SK-N-SH (cell line): ENCODE data around the gene TFDP2. TPM values are rescaled to one million over a fixed set of nuclear protein-coding genes. Genes with fewer than 3 reads are reported as not detected.

Experiments
- CTCF ChIA-PET: fragments of 300-600, 350-600 bp; formaldehyde crosslinking; extraction: SDS; loops from one replicate; lab custom pipeline; 2021; lab: Yijun Ruan, JAX
- POLR2A ChIA-PET: fragments of 350-600 bp; sonication (Branson Sonifier 250); formaldehyde crosslinking; extraction: SDS; loops from one replicate; lab custom pipeline; 2020; ENCODE audit warnings: antibody characterized with exemption, inconsistent platforms; lab: Yijun Ruan, JAX
- DNase-seq: peaks from one replicate; pipeline ENCODE4 v3.0.0; 2012
- H2AFZ ChIP-seq: fragments of 200-600 bp; sonication (generic); 2 replicates; pipeline ENCODE4 v1.8.1; 2016; ENCODE audit warnings: antibody characterized with exemption, mild to moderate bottlenecking, low read depth
- H3F3A ChIP-seq: fragments of 200-600 bp; sonication (generic); replicated peaks from 2 replicates; pipeline ENCODE3; 2016; ENCODE audit warnings: antibody characterized with exemption, mild to moderate bottlenecking; ENCODE audit not compliant: insufficient read depth
- H3K27ac ChIP-seq, 2 experiments: fragments of 200-500 bp in 1 of 2; fragments of 200-600 bp in 1 of 2; sonication (Bioruptor generic) in 1 of 2; sonication (generic), shearing (Covaris generic) in 1 of 2; 2 replicates each; pipeline versions ENCODE4 v1.5.1 to v1.6.1; 2014 to 2016; ENCODE audit warnings: low read depth in 2 of 2, inconsistent platforms in 1 of 2, low read length in 1 of 2, mild to moderate bottlenecking in 1 of 2, mixed read lengths in 1 of 2
- H3K27me3 ChIP-seq: fragments of 200-600 bp; sonication (generic), shearing (Covaris generic); 2 replicates; pipeline ENCODE4 v1.6.1; 2016; ENCODE audit warnings: mixed run types; ENCODE audit not compliant: insufficient read depth
- H3K36me3 ChIP-seq, 2 experiments: fragments of 200-500 bp in 1 of 2; fragments of 200-600 bp in 1 of 2; sonication (Bioruptor generic) in 1 of 2; sonication (generic) in 1 of 2; replicated peaks in 1 of 2; 2 replicates each; pipeline versions ENCODE3 to v1.5.1; 2014 to 2016; ENCODE audit warnings: low read length in 1 of 2, mild to moderate bottlenecking in 1 of 2; ENCODE audit not compliant: insufficient read depth in 2 of 2, control insufficient read depth in 1 of 2
- H3K4me1 ChIP-seq, 2 experiments: fragments of 200-500 bp in 1 of 2; fragments of 200-600 bp in 1 of 2; sonication (Bioruptor generic) in 1 of 2; sonication (generic), shearing (Covaris generic) in 1 of 2; 2 replicates each; pipeline versions ENCODE4 v1.5.1 to v1.6.1; 2014 to 2016; ENCODE audit warnings: low read depth in 1 of 2, low read length in 1 of 2, mixed run types in 1 of 2; ENCODE audit not compliant: insufficient read depth in 2 of 2, control insufficient read depth in 1 of 2
- H3K4me2 ChIP-seq: fragments of 200-600 bp; sonication (generic), shearing (Covaris generic); 2 replicates; pipeline ENCODE4 v1.6.1; 2017; ENCODE audit warnings: mixed run types
- H3K4me3 ChIP-seq, 2 experiments: fragments of 200-500 bp in 1 of 2; fragments of 200-600 bp in 1 of 2; sonication (Bioruptor generic) in 1 of 2; sonication (generic), shearing (Covaris generic) in 1 of 2; 2 replicates each; pipeline versions ENCODE4 v1.5.1 to v1.8.1; 2014 to 2016; ENCODE audit warnings: low read depth in 2 of 2, inconsistent platforms in 1 of 2, low read length in 1 of 2, mild to moderate bottlenecking in 1 of 2, mixed read lengths in 1 of 2, moderate library complexity in 1 of 2
- H3K79me2 ChIP-seq: fragments of 200-600 bp; sonication (generic); 2 replicates; pipeline ENCODE4 v1.8.1; 2017; ENCODE audit warnings: mild to moderate bottlenecking; ENCODE audit not compliant: insufficient read depth
- H3K9ac ChIP-seq: fragments of 200-600 bp; sonication (generic); 2 replicates; pipeline ENCODE4 v1.6.1; 2017; ENCODE audit warnings: mixed run types
- H3K9me2 ChIP-seq: fragments of 200-600 bp; sonication (generic); 2 replicates; pipeline ENCODE4 v1.6.1; 2017; ENCODE audit warnings: mixed run types
- H3K9me3 ChIP-seq: fragments of 200-600 bp; sonication (generic); 2 replicates; pipeline ENCODE4 v1.6.1; 2017; ENCODE audit warnings: mixed run types, mild to moderate bottlenecking, moderate library complexity
- H4K20me1 ChIP-seq: fragments of 200-600 bp; sonication (generic); 2 replicates; pipeline ENCODE4 v1.6.1; 2017; ENCODE audit warnings: mild to moderate bottlenecking, mixed run types; ENCODE audit not compliant: insufficient read depth
- ELF1 ChIP-seq: IDR thresholded peaks from 2 replicates; pipeline ENCODE4 v1.4.0; 2012
- FOXJ3 ChIP-seq: sonication (generic); formaldehyde crosslinking; IDR thresholded peaks from 2 replicates; pipeline ENCODE4 v1.5.1; 2020; ENCODE audit warnings: mild to moderate bottlenecking, missing genetic modification reagents
- FOXM1 ChIP-seq: IDR thresholded peaks from 2 replicates; pipeline ENCODE4 v1.4.0; 2012; ENCODE audit warnings: low read depth, mild to moderate bottlenecking
- IRF3 ChIP-seq: fragments of 150-350 bp; IDR thresholded peaks from 2 replicates; pipeline ENCODE4 v1.6.1; 2016; ENCODE audit warnings: mild to moderate bottlenecking, low read depth, low read length
- JUND ChIP-seq: IDR thresholded peaks from 2 replicates; pipeline ENCODE4 v1.4.0; 2012
- MXI1 ChIP-seq: IDR thresholded peaks from 2 replicates; pipeline ENCODE4 v1.6.1; 2012; ENCODE audit warnings: mild to moderate bottlenecking, low read depth, low read length, improper control_type of control experiment
- NFIC ChIP-seq: IDR thresholded peaks from 2 replicates; pipeline ENCODE4 v1.4.0; 2012; ENCODE audit warnings: borderline replicate concordance
- NRF1 ChIP-seq: IDR thresholded peaks from 2 replicates; pipeline ENCODE4 v1.6.1; 2012; ENCODE audit warnings: low read depth, mild to moderate bottlenecking, low read length
- POLR2AphosphoS5 ChIP-seq: IDR thresholded peaks from 2 replicates; pipeline ENCODE4 v1.6.1; 2012; ENCODE audit warnings: low read depth, low read length
- RCOR1 ChIP-seq: fragments of 150-350 bp; IDR thresholded peaks from 2 replicates; pipeline ENCODE4 v1.6.1; 2017; ENCODE audit warnings: antibody characterized with exemption, low read length
- SIN3A ChIP-seq: IDR thresholded peaks from 2 replicates; pipeline ENCODE4 v1.6.1; 2012; ENCODE audit warnings: low read depth, mild to moderate bottlenecking, low read length, moderate library complexity, borderline replicate concordance
- SMC3 ChIP-seq: IDR thresholded peaks from 2 replicates; pipeline ENCODE4 v1.6.1; 2012; ENCODE audit warnings: low read depth, low read length, improper control_type of control experiment
- TEAD4 ChIP-seq: IDR thresholded peaks from 2 replicates; pipeline ENCODE4 v1.4.0; 2012; ENCODE audit warnings: mild to moderate bottlenecking, borderline replicate concordance; ENCODE audit not compliant: insufficient read depth
- USF1 ChIP-seq: IDR thresholded peaks from 2 replicates; pipeline ENCODE4 v1.4.0; 2012; ENCODE audit warnings: low read depth, borderline replicate concordance
- WGBS: methylation state at CpG from one replicate; pipeline ENCODE4 v1.1.6; 2017; ENCODE audit warnings: low lambda C conversion rate; 5-methylcytosine and 5-hydroxymethylcytosine counted together
- polyA plus RNA-seq, 3 experiments: library from polyadenylated mRNA; depleted of rRNA; stranded (reverse); fragments of >200 nt; gene quantifications; 2 replicates each; pipeline ENCODE4 v1.2.3, GENCODE V29; 2012
- TF ChIP-seq, protein P1 (sequence below): IDR thresholded peaks from 2 replicates; pipeline ENCODE4 v1.4.0; 2012; ENCODE audit warnings: low read depth
- TF ChIP-seq, protein P2 (sequence below): IDR thresholded peaks from 2 replicates; pipeline ENCODE4 v1.6.1; 2012; ENCODE audit warnings: mild to moderate bottlenecking, low read depth, low read length, moderate library complexity

Gene TFDP2
- polyA plus RNA-seq, 1 of the 3 experiments (the other 2 are of a cell fraction): 8.6 TPM

GRCh38 chr3:141934354-141934753 lies 215.0 kb downstream of the TFDP2 start:
- Histone ChIP-seq H3K9ac (no peak overlapping the region), H3F3A (peaks cover 3% of the 10 kb centered on the region), H3K9me3 (no peaks in the 10 kb centered on the region), H3K36me3 (no peaks in the 10 kb centered on the region), H3K4me1 (no peaks in the 10 kb centered on the region), H2AFZ (no peak overlapping the region), H3K4me3 (no peak overlapping the region), H3K4me2 (no peak overlapping the region), H3K27ac (no peak overlapping the region), H3K27me3 (no peaks in the 10 kb centered on the region), H3K79me2 (no peaks in the 10 kb centered on the region), H4K20me1 (no peaks in the 10 kb centered on the region), H3K9me2 (no peaks in the 10 kb centered on the region)
- TF ChIP-seq TEAD4: no peak
- no peak for DNase-seq
- 89% methylated on average over 4 of the region's 4 CpGs for WGBS
- ChIA-PET CTCF (interaction anchor here (1.4 to 1.5 kb wide), 2 partner anchors 20 to 21 kb away, joined by 3 to 5 read pairs; no protein-coding TSS in a partner anchor), POLR2A (no interaction called here)

DNA sequence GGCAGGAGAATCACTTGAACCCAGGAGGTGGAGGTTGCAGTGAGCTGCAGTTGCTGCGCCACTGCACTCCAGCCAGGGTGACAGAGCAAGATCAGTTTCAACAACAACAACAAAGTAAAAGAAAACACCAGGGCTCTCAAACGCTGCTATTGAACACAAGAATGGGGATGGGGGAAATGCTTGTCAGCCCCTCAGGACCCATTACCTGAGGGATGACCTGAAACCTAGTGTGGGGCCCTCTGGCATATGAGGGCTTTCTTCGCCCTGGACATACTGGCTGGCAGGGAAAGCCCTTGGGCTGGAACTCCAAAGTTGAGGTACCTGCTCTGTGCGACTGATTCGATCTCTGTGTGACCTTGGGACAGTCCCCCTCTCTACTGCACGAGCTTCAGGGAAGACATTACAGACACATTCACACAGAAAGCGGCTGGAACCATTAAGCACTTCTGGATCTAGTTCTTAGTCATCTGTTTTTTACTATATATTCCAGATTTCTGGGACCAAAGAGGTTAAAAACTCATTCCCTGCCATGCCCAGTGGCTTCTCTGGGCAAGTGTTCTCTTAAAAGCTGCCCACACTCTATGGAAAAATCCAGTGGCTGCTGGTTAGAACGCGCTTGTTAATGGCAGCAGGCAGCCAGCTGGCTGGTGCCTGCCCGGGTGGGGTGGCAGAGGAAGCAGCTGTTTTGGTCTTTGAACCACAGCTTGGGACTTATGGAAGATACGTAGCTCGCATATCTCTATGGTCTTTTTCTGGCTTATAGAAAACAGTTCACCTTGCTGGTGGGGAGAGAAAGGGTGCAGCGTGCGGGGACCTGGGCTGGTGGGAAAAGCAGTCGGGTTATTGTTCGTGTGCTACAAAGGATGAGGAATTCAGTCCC lies 215.7 kb downstream of the TFDP2 start:
- no peaks in the 10 kb centered on the region for H3K27me3 ChIP-seq
- H3K4me3 ChIP-seq: no peak overlapping the region
- no peak overlapping the region for H2AFZ ChIP-seq
- peaks cover 3% of the 10 kb centered on the region for H3F3A ChIP-seq
- 90% methylated on average over 15 of the region's 16 CpGs for WGBS
- H3K36me3 ChIP-seq: no peaks in the 10 kb centered on the region
- no peak overlapping the region for H3K4me2 ChIP-seq
- H3K9me2 ChIP-seq: no peaks in the 10 kb centered on the region
- H4K20me1 ChIP-seq: no peaks in the 10 kb centered on the region
- no peaks in the 10 kb centered on the region for H3K9me3 ChIP-seq
- no peak for DNase-seq
- no peak overlapping the region for H3K9ac ChIP-seq
- H3K4me1 ChIP-seq: no peaks in the 10 kb centered on the region
- TF ChIP-seq POLR2AphosphoS5: no peak
- TF ChIP-seq, protein P1, sequence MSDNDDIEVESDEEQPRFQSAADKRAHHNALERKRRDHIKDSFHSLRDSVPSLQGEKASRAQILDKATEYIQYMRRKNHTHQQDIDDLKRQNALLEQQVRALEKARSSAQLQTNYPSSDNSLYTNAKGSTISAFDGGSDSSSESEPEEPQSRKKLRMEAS: no peak
- TF ChIP-seq NFIC: no peak
- no peak for TF ChIP-seq SMC3
- TF ChIP-seq SIN3A: no peak
- TF ChIP-seq JUND: no peak
- no peak for TF ChIP-seq ELF1
- TF ChIP-seq RCOR1: no peak
- TF ChIP-seq FOXM1: no peak
- no peak for TF ChIP-seq MXI1
- no peak for TF ChIP-seq NRF1
- TF ChIP-seq, protein P2, sequence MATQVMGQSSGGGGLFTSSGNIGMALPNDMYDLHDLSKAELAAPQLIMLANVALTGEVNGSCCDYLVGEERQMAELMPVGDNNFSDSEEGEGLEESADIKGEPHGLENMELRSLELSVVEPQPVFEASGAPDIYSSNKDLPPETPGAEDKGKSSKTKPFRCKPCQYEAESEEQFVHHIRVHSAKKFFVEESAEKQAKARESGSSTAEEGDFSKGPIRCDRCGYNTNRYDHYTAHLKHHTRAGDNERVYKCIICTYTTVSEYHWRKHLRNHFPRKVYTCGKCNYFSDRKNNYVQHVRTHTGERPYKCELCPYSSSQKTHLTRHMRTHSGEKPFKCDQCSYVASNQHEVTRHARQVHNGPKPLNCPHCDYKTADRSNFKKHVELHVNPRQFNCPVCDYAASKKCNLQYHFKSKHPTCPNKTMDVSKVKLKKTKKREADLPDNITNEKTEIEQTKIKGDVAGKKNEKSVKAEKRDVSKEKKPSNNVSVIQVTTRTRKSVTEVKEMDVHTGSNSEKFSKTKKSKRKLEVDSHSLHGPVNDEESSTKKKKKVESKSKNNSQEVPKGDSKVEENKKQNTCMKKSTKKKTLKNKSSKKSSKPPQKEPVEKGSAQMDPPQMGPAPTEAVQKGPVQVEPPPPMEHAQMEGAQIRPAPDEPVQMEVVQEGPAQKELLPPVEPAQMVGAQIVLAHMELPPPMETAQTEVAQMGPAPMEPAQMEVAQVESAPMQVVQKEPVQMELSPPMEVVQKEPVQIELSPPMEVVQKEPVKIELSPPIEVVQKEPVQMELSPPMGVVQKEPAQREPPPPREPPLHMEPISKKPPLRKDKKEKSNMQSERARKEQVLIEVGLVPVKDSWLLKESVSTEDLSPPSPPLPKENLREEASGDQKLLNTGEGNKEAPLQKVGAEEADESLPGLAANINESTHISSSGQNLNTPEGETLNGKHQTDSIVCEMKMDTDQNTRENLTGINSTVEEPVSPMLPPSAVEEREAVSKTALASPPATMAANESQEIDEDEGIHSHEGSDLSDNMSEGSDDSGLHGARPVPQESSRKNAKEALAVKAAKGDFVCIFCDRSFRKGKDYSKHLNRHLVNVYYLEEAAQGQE: no peak
- no peak for TF ChIP-seq IRF3
- TF ChIP-seq USF1: no peak
- no peak for TF ChIP-seq FOXJ3 (CRISPR knock-in tag)
- H3K27ac ChIP-seq: no peak overlapping the region
- ChIA-PET CTCF (interaction anchor here (1.4 to 1.5 kb wide), 2 partner anchors 20 to 21 kb away, joined by 3 to 5 read pairs; no protein-coding TSS in a partner anchor), POLR2A (no interaction called here)
- no peaks in the 10 kb centered on the region for H3K79me2 ChIP-seq
